OCI-LY3 (cell line): ENCODE measurements around the gene CNPY4.

Experiments used
- H2AFZ ChIP-seq: fragments of 200-600, 300-600 bp; shearing (Covaris generic); 2 replicates; pipeline ENCODE4 v1.6.0; 2014; ENCODE audit warnings: antibody characterized with exemption, low read depth, low read length
- H3K27ac ChIP-seq: fragments of 200-600, 300-600 bp; sonication (generic); 2 replicates; pipeline ENCODE4 v1.5.1; 2014; ENCODE audit warnings: mild to moderate bottlenecking, low read length, moderate library complexity, mixed read lengths
- H3K27me3 ChIP-seq: fragments of 200-600, 300-600 bp; sonication (generic); 2 replicates; pipeline ENCODE4 v1.6.1; 2014; ENCODE audit warnings: low read depth, low read length, mixed read lengths
- H3K36me3 ChIP-seq: fragments of 200-600, 300-600 bp; sonication (generic); replicated peaks from 2 replicates; pipeline ENCODE3; 2014; ENCODE audit warnings: low read depth, low read length, mixed read lengths
- H3K4me1 ChIP-seq: fragments of 300-600, 200-600 bp; sonication (generic); 2 replicates; pipeline ENCODE4 v1.6.1; 2014; ENCODE audit warnings: low read length, mixed read lengths
- H3K4me2 ChIP-seq: fragments of 200-600, 300-600 bp; sonication (generic); 2 replicates; pipeline ENCODE4 v1.6.1; 2014; ENCODE audit warnings: low read length, mixed read lengths
- H3K4me3 ChIP-seq: fragments of 300-600, 200-600 bp; sonication (generic); 2 replicates; pipeline ENCODE4 v1.5.1; 2014; ENCODE audit warnings: antibody characterized with exemption, mild to moderate bottlenecking, low read length, moderate library complexity
- H3K79me2 ChIP-seq: fragments of 300-600, 200-600 bp; shearing (Covaris generic); 2 replicates; pipeline ENCODE4 v1.6.1; 2014; ENCODE audit warnings: mild to moderate bottlenecking, low read length, mixed read lengths
- H3K9ac ChIP-seq: fragments of 300-600, 200-600 bp; shearing (Covaris generic); 2 replicates; pipeline ENCODE4 v1.6.0; 2014; ENCODE audit warnings: mild to moderate bottlenecking, low read length, moderate library complexity
- H3K9me3 ChIP-seq: fragments of 200-600, 300-600 bp; shearing (Covaris generic); 2 replicates; pipeline ENCODE4 v1.6.1; 2014; ENCODE audit warnings: low read length, mixed read lengths; ENCODE audit not compliant: insufficient read depth
- H4K20me1 ChIP-seq: fragments of 200-600, 300-600 bp; sonication (generic); 2 replicates; pipeline ENCODE4 v1.6.1; 2016; ENCODE audit warnings: low read length, mixed read lengths; ENCODE audit not compliant: insufficient read depth
- CTCF ChIP-seq: fragments of 200-600, 300-600 bp; sonication (generic); IDR thresholded peaks from 2 replicates; pipeline ENCODE4 v1.5.1; 2014; ENCODE audit warnings: antibody characterized with exemption, low read length, low read depth
- EZH2phosphoT487 ChIP-seq: fragments of 200-600 bp; shearing (Covaris generic); IDR thresholded peaks from 2 replicates; pipeline ENCODE4 v1.6.1; 2018; ENCODE audit warnings: antibody characterized with exemption, mixed run types, low read depth

CNPY4 gene

GRCh38 chr7:100111156-100111555, 8.3 kb upstream of the CNPY4 start:
- H3K36me3 ChIP-seq = peaks cover 27% of the 10 kb centered on the region
- no peak for TF ChIP-seq EZH2phosphoT487

GRCh38 chr7:100111914-100112313, 7.5 kb upstream of the CNPY4 start:
- H3K4me1 ChIP-seq = no peaks in the 10 kb centered on the region
- H3K4me2 ChIP-seq = no peak overlapping the region
- no peaks in the 10 kb centered on the region for H3K79me2 ChIP-seq
- no peaks in the 10 kb centered on the region for H4K20me1 ChIP-seq
- no peak overlapping the region for H2AFZ ChIP-seq
- peaks cover 27% of the 10 kb centered on the region for H3K36me3 ChIP-seq
- no peaks in the 10 kb centered on the region for H3K27me3 ChIP-seq
- no peak overlapping the region for H3K4me3 ChIP-seq
- H3K27ac ChIP-seq = no peak overlapping the region
- no peak for TF ChIP-seq CTCF
- no peak for TF ChIP-seq EZH2phosphoT487
- no peaks in the 10 kb centered on the region for H3K9me3 ChIP-seq
- no peak overlapping the region for H3K9ac ChIP-seq

More at GRCh38 chr7:100111156-100111555, 8.3 kb upstream of the CNPY4 start:
- Histone ChIP-seq H4K20me1 (no peaks in the 10 kb centered on the region), H3K4me3 (no peak overlapping the region), H3K9ac (no peak overlapping the region), H3K9me3 (no peaks in the 10 kb centered on the region), H3K79me2 (no peaks in the 10 kb centered on the region), H3K4me2 (no peak overlapping the region), H3K4me1 (no peaks in the 10 kb centered on the region), H3K27ac (no peak overlapping the region), H3K27me3 (no peaks in the 10 kb centered on the region), H2AFZ (no peak overlapping the region)

GRCh38 chr7:100115026-100115425, 4.4 kb upstream of the CNPY4 start:
- H3K27ac ChIP-seq = no peak overlapping the region
- peaks cover 12% of the 10 kb centered on the region for H3K79me2 ChIP-seq
- TF ChIP-seq EZH2phosphoT487 = no peak
- no peak for TF ChIP-seq CTCF
- no peaks in the 10 kb centered on the region for H3K9me3 ChIP-seq
- H3K36me3 ChIP-seq = peaks cover 15% of the 10 kb centered on the region
- H2AFZ ChIP-seq = no peak overlapping the region
- no peak overlapping the region for H3K9ac ChIP-seq
- no peaks in the 10 kb centered on the region for H3K27me3 ChIP-seq
- no peaks in the 10 kb centered on the region for H4K20me1 ChIP-seq
- no peak overlapping the region for H3K4me2 ChIP-seq
- peaks cover 6% of the 10 kb centered on the region; the same call in 1 of the 2 replicates for H3K4me1 ChIP-seq
- no peak overlapping the region for H3K4me3 ChIP-seq

- no peaks in the 10 kb centered on the region for H4K20me1 ChIP-seq
- H3K79me2 ChIP-seq = peaks cover 12% of the 10 kb centered on the region
- no peaks in the 10 kb centered on the region for H3K27me3 ChIP-seq
- TF ChIP-seq CTCF (no peak), EZH2phosphoT487 (no peak)
- peak overlapping the region; percentile 69 for H3K9ac ChIP-seq
- H2AFZ ChIP-seq = peak overlapping the region; percentile 80; the same call in 1 of the 2 replicates
- H3K4me2 ChIP-seq = peak overlapping the region; percentile 95
- peaks cover 14% of the 10 kb centered on the region for H3K4me1 ChIP-seq
- no peaks in the 10 kb centered on the region for H3K36me3 ChIP-seq
- H3K9me3 ChIP-seq = no peaks in the 10 kb centered on the region
- H3K4me3 ChIP-seq = peak overlapping the region; percentile 87
- peak overlapping the region; percentile 54; the same call in 1 of the 2 replicates for H3K27ac ChIP-seq
Measured at GRCh38 chr7:100118388-100119071, 904 bp upstream of the CNPY4 start.
